ENCODE measurements around the gene TLX1. TPM values are rescaled to one million over a fixed set of nuclear protein-coding genes. Genes with fewer than 3 reads are reported as not detected.

TLX1 gene
- total and polyA plus RNA-seq, 9 of the 15 experiments (the other 6 are each of a cell fraction or from before 2014, with no cell fraction given) = 0.03 to 3.3 (median 0.19) TPM; not detected in 1

- TF ChIP-seq CHD7 (IDR thresholded peaks at IDR 0.05; ENCODE audit: low read depth, low read length) (no peak), HDAC1 (IDR thresholded peaks at IDR 0.05) (no peak), MED1 (CRISPR knock-in tag; IDR thresholded peaks at IDR 0.05; ENCODE audit: borderline replicate concordance) (no peak), ELK3 (CRISPR knock-in tag; IDR thresholded peaks at IDR 0.05) (no peak), MEF2A (IDR thresholded peaks at IDR 0.05; ENCODE audit: control insufficient read depth, low read depth, low read length) (no peak), NR2F6 (CRISPR knock-in tag; IDR thresholded peaks at IDR 0.05) (no peak), CTBP1 (IDR thresholded peaks at IDR 0.05; ENCODE audit: borderline replicate concordance) (peak; percentile 50; the same call in 1 of the 2 replicates), EP400 (IDR thresholded peaks at IDR 0.05) (no peak), GATAD2A (IDR thresholded peaks at IDR 0.05) (no peak), HOXB6 (CRISPR knock-in tag; IDR thresholded peaks at IDR 0.05; ENCODE audit: borderline replicate concordance) (no peak), TAL1 (IDR thresholded peaks at IDR 0.05) (peak; percentile 33; the same call in 1 of the 2 replicates)
- TF ChIP-seq, protein P1, sequence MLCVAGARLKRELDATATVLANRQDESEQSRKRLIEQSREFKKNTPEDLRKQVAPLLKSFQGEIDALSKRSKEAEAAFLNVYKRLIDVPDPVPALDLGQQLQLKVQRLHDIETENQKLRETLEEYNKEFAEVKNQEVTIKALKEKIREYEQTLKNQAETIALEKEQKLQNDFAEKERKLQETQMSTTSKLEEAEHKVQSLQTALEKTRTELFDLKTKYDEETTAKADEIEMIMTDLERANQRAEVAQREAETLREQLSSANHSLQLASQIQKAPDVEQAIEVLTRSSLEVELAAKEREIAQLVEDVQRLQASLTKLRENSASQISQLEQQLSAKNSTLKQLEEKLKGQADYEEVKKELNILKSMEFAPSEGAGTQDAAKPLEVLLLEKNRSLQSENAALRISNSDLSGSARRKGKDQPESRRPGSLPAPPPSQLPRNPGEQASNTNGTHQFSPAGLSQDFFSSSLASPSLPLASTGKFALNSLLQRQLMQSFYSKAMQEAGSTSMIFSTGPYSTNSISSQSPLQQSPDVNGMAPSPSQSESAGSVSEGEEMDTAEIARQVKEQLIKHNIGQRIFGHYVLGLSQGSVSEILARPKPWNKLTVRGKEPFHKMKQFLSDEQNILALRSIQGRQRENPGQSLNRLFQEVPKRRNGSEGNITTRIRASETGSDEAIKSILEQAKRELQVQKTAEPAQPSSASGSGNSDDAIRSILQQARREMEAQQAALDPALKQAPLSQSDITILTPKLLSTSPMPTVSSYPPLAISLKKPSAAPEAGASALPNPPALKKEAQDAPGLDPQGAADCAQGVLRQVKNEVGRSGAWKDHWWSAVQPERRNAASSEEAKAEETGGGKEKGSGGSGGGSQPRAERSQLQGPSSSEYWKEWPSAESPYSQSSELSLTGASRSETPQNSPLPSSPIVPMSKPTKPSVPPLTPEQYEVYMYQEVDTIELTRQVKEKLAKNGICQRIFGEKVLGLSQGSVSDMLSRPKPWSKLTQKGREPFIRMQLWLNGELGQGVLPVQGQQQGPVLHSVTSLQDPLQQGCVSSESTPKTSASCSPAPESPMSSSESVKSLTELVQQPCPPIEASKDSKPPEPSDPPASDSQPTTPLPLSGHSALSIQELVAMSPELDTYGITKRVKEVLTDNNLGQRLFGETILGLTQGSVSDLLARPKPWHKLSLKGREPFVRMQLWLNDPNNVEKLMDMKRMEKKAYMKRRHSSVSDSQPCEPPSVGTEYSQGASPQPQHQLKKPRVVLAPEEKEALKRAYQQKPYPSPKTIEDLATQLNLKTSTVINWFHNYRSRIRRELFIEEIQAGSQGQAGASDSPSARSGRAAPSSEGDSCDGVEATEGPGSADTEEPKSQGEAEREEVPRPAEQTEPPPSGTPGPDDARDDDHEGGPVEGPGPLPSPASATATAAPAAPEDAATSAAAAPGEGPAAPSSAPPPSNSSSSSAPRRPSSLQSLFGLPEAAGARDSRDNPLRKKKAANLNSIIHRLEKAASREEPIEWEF (CRISPR knock-in tag; IDR thresholded peaks at IDR 0.05) = no peak
Observed at GRCh38 chr10:101176577-101176976, 45.5 kb downstream of the TLX1 start (continued).
